ENCODE measurements around the gene MTERF4. TPM values are rescaled to one million over a fixed set of nuclear protein-coding genes. Genes with fewer than 3 reads are reported as not detected.

MTERF4 gene
- total RNA-seq, 1 donor from 2014 or later: 28.2 TPM

DNA sequence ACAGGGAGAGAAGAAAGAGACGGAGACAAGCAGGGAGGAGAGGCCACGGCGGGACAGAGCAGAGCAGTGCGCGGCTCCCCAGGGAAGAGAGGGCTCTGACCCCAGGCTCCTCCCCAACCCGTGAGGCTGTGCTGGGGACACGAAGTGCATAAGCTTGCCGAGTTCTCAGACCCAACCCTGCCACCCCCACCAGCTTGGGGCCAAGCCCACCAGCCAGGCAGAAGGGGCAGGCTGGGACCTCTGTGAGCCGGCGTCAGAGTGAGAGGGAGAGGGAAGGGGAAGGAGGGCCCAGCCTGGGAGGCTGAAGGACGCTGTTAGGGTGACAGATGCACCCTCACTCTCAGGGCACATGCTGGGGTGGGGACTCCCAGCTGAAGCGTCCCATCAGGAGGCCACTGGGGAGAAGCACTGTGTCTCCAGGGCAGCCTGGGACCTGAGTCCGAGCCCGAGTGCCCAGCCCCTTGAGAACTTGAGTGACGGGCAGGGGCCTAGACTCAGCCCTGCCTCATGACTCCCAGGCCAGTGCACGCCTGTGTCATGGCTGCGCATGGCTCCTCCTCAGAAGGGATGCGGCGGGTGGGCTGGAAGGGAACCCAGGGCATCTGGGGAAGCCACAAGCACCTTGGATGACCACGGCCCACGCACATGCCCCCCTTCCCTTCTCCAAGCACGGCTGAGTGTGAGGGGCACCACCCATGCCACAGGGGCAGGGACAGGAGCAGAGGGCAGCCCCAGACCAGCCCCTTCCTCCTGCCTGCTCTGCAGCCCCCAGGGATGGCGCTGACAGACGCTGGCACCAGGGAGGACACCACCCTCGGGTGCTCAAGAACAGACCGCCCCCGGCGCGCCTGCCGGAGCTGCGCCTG, 31.0 kb downstream of the MTERF4 start:
- DNase-seq (ENCODE audit: extremely low read depth, low read depth, low spot score): no peak

- no peak for DNase-seq (ENCODE audit: extremely low read depth, low read depth, low spot score)
These were observed 31.7 kb downstream of the MTERF4 start for GRCh38 chr2:241070361-241070760.

DNA sequence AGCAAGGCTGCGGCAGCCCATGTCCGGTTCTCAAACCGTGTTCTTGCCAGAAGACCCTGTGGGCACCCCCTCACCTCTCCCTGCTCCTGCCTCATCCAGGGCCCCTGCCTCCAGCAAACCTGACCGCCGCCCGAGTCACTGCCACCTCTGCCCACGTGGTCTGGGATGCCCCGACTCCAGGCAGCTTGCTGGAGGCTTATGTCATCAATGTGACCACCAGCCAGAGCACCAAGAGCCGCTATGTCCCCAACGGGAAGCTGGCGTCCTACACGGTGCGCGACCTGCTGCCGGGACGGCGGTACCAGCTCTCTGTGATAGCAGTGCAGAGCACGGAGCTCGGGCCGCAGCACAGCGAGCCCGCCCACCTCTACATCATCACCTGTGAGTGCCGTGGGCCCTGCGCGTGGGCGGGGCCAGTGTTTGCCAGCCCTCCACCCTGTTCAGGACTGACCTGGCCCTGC, 32.2 kb downstream of the MTERF4 start:
- DNase-seq (ENCODE audit: extremely low read depth, low read depth, low spot score): no peak

DNA sequence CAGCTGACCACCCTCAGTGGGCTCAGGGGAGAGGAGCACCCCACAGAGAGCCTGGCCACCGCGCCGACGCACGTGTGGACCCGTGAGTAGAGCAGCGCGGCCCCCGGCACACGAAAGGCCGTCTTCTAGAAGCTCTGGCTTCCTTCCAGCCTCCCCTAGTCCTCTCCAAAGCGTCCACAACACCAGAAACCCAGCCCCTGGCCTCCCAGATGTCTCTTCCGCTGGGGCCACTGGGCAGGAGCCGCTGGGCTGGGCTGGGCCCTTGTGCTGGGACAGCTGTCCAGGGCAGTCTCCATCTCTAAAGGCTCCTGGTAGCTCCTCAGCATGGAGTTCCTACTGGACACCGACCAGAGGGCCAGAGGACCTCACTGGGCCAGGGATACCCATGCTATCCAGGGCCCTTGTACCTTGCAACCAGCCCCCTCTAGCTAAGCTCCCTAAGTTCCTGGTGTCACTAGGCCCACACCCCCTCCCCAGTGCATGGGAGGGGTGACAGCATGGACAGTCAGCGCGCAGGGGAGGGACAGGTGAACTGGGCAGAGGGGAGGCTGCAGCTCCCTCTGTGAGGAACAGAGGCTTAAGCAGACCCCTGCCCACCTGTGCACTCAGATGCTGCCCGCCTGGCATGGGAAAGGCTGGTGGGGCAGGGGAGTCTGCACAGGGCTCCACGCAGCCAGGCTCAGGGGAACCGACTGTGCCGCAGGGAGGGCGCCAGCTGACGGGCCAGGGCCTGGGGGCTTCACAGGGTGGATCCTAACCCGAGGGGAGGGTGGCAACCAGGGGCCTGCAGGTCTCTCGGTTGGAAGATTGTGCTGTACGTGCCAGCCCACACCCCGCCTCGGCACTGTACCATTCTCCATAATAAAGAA, 32.9 kb downstream of the MTERF4 start:
- no peak for DNase-seq (ENCODE audit: extremely low read depth, low read depth, low spot score)

DNA sequence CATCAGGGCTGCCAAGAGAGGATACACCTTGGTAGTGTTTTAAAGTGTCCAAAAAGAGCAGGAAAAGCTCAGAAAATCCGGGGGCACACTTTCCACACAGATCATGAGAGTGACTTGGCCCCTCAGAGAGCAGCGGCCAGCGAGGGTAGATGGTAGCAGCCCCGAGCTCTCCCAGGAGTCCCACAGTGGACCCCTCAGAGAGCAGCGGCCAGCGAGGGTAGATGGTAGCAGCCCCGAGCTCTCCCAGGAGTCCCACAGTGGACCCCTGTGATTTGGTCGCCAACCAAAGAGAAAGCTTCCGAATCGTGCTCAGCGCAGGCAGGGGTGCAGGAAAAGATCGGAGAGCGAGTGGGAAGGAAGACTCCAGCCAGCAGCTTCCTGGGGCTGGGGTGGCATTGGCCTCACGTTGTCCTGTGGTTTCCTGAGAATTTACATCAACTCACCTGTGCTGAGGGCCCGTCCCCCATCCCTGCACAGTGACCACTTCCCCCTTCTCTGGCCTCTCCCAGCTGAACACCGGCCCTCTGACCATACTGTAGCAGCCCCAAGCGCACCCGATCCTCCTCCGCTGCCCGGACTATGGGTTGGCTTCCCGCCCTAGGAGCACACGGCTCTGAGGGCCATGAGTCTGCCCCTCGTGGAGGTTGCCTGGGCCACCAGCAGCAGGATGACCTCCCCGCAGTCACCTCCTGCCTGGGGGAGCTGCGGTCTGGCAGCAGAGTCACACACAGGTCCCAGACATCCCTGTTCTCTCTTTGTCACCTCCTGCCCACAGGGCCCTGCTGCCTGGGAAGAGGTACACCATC, 33.7 kb downstream of the MTERF4 start:
- no peak for DNase-seq (ENCODE audit: extremely low read depth, low read depth, low spot score)

DNA sequence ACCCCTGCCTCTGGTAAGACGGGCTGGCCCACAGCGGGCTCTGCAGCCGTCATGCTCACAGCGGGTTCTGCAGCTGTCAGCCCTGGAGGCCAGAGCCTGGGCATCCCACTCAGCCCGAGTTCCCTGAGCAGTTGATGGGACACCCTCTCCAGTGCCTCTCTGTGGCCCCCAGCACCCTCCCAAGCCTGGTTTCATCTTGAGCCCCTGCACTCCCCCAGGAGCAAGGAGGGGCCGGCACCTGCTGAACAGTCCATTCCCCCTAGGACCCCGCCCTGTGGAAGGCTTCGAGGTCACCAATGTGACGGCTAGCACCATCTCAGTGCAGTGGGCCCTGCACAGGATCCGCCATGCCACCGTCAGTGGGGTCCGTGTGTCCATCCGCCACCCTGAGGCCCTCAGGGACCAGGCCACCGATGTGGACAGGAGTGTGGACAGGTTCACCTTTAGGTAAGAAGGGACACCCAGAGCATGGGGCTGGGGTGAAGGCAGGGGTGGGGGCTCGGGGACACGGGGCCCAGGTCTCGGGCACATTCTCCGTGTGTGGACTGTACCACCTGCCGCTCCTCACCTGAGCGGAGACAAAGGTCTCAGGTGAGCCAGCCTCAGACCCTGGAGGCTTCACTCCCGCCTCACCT, 34.5 kb downstream of the MTERF4 start:
- no peak for DNase-seq (ENCODE audit: extremely low read depth, low read depth, low spot score)

- DNase-seq (ENCODE audit: extremely low read depth, low read depth, low spot score): no peak
These were observed 35.2 kb downstream of the MTERF4 start for GRCh38 chr2:241066893-241067341.

DNA sequence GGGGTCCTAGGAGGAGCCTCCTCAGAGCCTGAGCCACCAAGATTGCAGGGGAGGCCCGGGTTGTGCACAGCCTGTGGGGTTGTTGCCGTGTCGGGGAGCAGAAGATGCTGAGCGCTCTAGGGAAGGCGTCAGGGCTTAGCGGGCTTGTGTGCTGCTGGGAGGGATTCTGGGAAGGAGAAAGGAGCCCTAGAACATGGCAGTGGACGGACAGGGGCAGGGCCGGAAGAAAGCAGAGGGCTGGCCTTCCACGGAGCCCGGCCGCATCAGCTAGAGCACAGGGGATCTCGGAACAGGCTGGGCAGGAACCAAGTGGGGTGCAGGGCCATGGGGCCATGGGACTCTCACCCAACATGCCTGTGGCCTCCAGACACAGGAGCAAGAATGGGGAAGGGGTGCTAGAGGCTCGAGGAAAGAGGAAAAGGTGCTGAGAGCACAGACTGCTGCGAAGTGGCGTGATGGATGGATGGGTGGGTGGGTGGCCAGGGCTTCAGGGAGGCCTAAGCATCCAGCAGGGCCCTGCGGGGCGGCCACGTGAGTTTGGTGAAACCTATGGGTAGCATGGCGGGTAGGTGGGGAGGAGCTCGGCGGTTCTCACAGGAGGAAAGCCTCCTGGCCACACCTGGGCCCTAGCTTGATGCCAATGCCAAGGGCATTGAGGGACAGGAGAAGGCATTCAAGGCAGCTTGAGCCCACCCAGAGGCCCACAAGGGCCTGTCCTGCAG, 35.8 kb downstream of the MTERF4 start:
- DNase-seq (ENCODE audit: extremely low read depth, low read depth, low spot score): no peak

GRCh38 chr2:241065355-241065803, 36.7 kb downstream of the MTERF4 start:
- no peak for DNase-seq (ENCODE audit: extremely low read depth, low read depth, low spot score)

DNA sequence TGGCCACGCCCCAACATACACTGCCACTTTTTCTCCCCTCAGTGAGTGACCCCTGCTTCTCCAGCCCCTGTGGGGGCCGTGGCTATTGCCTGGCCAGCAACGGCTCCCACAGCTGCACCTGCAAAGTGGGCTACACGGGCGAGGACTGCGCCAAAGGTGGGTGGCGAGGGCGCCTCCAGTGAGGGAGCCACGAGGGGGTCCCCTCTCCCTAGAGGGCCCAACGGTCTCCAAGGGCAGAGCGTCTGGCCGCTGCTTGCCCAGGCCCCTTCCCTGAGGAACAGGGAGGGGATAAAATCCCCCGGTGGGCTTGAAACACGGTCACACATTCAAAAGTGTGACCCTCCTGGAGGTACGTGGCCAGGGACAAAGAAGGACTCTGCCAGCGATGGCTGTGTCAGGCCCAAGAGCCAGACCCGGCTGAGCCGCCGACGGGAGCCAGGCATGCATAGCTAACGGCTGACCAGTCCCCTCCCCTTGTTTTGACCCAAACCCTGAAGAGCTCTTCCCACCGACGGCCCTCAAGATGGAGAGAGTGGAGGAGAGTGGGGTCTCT, 37.2 kb downstream of the MTERF4 start:
- DNase-seq (ENCODE audit: extremely low read depth, low read depth, low spot score): no peak

- DNase-seq (ENCODE audit: extremely low read depth, low read depth, low spot score): no peak
These were observed 37.9 kb downstream of the MTERF4 start for GRCh38 chr2:241064008-241064801.

DNA sequence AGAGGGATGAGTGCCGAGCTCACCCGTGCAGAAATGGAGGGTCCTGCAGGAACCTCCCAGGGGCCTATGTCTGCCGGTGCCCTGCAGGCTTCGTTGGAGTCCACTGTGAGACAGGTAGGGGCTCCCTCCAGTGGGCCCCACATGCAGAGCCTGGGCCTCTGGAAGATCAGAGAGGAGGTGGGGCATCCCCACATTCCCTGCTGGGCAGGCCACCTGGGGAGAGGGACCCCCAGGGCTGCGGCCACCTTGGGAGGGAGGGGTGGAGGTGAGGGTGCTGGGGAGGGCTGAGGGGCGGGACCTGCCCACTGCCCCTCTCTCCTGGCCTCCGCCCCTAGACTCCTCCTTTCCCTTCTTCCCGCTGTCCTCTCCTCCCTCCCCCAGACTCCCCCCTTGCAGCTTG, 38.5 kb downstream of the MTERF4 start:
- DNase-seq (ENCODE audit: extremely low read depth, low read depth, low spot score): no peak

- DNase-seq (ENCODE audit: extremely low read depth, low read depth, low spot score): no peak
These were observed 39.0 kb downstream of the MTERF4 start for GRCh38 chr2:241063093-241063551.

DNA sequence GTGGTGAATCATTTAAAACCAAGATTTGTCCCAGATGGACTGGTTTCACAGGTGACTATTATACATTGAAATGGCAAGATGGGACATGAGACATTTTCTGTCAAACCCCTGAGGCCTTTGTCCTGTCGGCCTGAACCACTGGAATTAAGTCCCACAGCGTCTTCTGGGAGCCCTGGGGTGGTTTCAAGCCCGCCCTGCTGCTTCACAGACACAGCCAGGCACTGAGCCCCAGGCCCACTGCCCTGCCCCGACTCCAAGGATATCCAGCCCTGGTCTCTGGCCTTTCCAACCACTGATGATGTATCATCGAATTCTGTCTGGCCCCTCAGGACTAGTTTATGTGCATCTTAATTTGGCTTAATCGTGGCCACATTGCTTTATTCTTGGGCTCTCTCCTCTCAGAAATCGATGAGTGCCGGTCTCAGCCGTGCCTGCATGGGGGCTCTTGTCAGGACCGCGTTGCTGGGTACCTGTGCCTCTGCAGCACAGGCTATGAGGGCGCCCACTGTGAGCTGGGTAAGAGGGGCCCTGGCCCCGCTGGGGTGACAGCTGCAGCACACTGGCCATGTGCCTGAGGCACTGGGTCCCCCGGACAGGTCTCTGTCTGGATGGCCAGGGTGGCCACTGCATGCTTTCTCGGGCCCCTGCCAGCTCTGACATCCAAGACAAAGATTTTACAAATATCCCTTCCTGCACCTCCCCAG, 39.5 kb downstream of the MTERF4 start:
- no peak for DNase-seq (ENCODE audit: extremely low read depth, low read depth, low spot score)

GRCh38 chr2:241061275-241061674, 40.8 kb downstream of the MTERF4 start:
- DNase-seq (ENCODE audit: extremely low read depth, low read depth, low spot score): no peak

GRCh38 chr2:241053576-241054251, 48.4 kb downstream of the MTERF4 start:
- no peak for DNase-seq (ENCODE audit: extremely low read depth, low read depth, low spot score)

GRCh38 chr2:241052677-241053360, 49.3 kb downstream of the MTERF4 start:
- DNase-seq (ENCODE audit: extremely low read depth, low read depth, low spot score): no peak

Data from glomerular endothelial cell (primary cell).